Activated CD8-positive, alpha-beta memory T cell treated with anti-CD3 and anti-CD28 coated beads for 1 hour (primary cell): Measurements from ENCODE around the gene ATR.
"Not testable (repeated sequence)": the region's sequence is repeated elsewhere in the genome, so short reads cannot be mapped to it uniquely, and the experiment has no call there.

Source experiments
- DNase-seq, 2 donors: peaks; one replicate each; pipeline ENCODE4 v3.0.0-alpha.2; 2020; ENCODE audit warnings: low read depth in 1 of 2; ENCODE audit errors: extremely low read depth in 1 of 2

ATR gene

GRCh38 chr3:142595581-142595950 lies 17.0 kb upstream of the ATR start:
- no peak for DNase-seq

- DNase-seq = no peak
These were observed 16.6 kb upstream of the ATR start for GRCh38 chr3:142595141-142595540.

DNA sequence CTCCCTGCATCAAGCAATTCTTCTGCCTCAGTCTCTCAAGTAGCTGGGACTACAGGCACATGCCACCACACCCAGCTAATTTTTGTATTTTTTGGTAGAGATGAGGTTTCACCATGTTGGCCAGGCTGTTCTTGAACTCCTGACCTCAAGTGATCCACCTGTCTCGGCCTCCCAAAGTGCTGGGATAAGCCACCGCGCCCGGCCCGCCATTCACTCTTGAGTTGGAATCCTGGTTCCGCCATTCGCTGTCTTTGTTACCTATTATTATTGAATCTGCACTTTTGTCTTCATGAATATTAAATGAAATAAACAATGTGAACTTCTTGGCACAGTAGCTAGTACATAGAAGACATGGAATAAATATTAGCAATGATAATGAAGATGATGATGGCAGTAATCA lies 13.7 kb upstream of the ATR start:
- DNase-seq = not testable (repeated sequence)

DNA sequence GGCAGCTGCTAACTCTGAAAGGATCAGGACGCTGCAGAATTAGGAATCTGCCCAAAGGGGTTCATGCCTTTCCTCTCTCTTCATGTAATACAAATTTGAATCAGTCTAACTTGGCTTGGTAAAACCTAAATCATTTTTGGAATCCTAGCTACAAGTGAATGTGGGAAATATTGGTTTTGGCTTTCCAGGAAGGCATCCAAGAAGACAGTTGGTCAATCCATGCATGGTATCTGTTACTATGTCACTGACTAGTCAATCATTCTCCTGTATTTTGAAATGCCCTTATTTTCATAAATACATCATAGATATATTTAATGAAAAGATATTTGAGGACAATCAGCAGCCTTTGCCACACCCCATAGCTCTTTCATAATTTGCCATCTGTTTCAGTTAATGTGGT lies 10.2 kb upstream of the ATR start:
- no peak for DNase-seq

DNA sequence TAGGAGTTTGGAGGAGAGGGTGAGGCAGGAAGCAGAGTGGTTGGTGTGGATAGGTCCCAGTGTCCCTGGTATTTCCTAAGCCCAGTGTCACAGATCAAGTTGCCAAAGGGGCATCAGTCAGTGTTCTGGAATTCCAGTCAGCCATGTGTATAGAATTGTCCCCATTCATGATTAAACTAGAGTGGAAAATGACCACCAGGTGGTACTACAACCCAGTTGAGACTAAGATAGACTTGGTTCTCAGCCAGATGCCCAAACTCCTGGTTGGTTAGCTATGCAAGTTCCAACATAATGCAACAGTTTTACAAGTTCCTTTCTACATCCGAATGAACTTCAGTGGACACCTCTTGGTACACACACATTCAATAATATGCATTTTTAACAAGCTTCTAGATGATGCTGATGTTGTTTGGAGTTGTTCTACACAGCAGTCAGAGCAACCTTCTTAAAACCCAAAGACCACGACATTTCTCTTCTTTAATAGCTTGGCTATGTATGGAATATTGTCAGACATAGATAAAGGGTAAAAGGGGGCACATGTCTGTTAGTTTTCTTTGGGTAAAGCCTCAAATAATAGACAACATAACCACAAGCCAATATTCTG lies 8.4 kb upstream of the ATR start:
- DNase-seq = no peak

DNA sequence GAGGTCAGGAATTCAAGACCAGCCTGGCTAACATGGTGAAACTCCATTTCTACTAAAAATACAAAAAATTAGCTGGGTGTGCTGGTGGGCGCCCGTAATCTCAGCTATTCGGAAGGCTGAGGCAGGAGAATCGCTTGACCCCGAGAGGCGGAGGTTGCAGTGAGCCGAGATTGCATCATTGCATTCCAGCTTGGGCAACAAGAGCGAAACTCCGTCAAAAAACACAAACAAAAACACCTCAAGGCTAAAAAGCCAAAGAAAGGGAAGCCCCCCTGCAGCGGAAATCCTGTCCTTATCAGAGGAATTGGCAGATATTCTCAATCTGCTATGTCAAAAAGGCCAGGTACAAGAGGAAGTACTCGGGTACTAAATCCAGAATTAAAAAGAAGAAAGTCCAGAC lies 2.5 kb upstream of the ATR start:
- DNase-seq = not testable (repeated sequence)

DNA sequence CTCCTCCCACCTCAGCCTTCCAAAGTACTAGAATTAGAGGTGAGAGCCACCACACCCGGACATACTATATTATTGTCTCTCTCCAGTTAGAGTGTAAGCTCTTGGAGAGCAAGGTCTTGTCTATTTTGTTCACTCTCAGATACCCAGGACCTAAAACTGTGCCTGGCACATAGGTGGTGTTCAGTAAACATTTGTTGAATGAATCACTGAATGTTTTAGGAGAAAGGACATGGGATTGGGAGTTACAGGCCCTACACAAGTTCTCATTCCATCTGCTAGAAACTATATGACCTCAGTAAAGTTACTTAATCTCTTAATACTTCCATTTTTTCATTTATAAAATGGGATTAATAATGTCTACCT lies 1.5 kb upstream of the ATR start:
- DNase-seq = no peak

- no peak for DNase-seq
These were observed 721 bp downstream of the ATR start for GRCh38 chr3:142577696-142578328.

- DNase-seq = no peak
These were observed 1.7 kb downstream of the ATR start for GRCh38 chr3:142576792-142577191.

- no peak for DNase-seq
These were observed 3.9 kb downstream of the ATR start for GRCh38 chr3:142574665-142575064.

DNA sequence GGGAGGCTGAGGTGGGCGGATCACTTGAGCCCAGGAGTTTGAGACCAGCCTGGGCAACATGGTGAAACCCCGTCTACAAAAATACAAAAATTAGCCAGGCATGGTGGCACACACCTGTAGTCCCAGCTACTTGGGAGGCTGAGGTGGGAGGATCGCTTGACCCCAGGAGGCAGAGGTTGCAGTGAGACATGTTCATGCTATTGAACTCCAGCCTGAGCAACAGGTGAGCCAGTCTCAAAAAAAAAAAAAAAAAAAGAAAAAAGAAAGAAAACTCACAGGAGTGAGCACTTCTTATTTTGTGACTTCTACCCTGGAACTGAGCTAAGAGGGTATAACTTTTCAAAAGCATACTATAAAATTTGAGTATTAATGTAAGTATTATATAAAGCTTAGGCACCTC lies 4.3 kb downstream of the ATR start:
- DNase-seq = not testable (repeated sequence)

DNA sequence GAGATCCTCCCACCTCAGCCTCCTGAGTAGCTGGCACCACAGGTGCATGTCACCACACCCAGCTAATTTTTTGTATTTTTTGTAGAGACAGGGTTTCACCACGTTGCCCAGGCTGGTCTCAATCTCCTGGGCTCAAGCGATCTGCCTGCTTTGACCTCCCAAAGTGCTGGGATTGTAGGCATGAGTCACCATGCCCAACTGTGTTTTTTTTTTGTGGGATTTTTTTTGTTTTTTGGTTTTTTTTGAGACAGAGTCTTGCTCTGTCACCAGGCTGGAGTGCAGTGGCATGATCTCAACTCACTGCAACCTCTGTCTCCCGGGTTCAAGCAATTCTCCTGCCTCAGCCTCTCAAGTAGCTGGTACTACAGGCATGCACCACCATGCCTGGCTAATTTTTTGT lies 9.1 kb downstream of the ATR start:
- not testable (repeated sequence) for DNase-seq

GRCh38 chr3:142568393-142569017 lies 10.0 kb downstream of the ATR start:
- DNase-seq = no peak

DNA sequence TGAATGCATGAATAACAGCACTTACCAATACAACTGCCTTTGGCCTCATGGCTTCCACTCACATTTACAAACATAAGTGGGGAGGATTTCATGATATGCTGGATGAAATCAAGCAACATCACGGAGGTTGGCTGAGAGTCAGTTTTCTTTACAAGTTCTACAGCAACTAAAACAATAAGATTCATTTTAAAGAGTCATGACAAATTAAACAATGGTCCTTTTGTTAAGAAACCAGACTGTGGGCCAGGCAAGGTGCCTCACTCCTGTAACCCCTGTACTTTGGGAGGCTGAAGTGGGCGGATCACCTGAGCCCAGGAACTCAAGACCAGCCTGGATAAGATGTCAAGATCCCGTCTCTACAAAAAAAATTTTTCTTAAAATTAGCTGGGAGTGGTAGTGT lies 12.4 kb downstream of the ATR start:
- DNase-seq = no peak

DNA sequence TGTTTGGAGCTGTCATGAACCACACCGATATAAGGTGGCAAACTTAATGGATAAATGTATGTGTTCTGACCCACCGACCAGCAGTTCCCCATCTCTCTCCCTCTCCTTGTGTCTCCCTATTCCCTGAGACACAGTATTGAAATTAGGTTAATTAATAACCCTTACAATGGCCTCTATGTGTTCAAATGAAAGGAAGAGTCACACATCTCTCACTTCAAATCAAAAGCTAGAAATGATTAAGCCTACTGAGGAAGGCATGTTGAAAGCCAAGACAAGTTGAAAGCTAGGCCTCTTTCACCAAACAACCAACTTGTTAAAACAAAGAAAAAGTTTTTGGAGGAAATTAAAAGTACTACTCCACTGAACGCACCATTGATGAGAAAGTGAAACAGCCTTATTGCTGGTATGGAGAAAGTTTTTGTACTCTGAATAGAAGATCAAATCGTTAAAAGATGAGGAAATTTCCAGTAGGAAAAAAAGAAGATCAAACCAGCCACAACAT lies 15.0 kb downstream of the ATR start:
- DNase-seq = no peak

DNA sequence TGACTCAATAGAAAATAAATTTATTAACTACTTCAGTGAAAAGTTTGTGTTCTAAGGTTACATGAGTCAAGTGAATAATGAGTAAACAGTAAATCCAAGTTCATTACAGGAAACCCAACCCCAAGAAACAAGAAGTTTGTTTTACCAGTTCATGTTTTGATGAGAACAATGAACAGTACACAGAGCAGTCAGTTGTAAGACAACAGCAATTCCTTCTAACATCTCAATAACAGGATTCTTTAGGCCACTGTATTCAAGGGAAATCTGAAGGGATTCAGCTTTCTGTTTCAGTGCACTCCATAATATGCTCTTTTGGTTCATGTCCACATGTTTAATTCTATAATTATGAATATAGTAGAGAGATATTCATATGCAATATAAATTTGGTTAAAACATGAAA lies 18.4 kb downstream of the ATR start:
- no peak for DNase-seq

DNA sequence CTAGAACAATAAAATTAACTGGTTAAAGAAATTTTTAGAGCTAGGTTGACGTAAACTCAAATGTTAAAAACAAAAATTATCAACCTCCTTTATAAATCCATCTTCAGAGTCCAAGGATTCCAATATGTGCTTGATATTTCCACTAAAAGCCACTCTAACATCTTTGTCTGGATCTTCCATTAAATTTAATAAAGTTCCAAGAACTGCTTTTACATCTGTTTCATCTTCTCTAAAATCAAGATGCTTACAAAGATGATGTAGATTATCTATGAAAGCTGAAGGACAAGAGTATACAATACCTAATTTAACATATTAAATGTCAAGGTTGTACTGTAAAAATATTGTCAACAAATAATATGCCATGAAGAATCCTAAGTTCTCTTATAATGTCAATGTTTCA lies 24.8 kb downstream of the ATR start:
- DNase-seq = no peak

DNA sequence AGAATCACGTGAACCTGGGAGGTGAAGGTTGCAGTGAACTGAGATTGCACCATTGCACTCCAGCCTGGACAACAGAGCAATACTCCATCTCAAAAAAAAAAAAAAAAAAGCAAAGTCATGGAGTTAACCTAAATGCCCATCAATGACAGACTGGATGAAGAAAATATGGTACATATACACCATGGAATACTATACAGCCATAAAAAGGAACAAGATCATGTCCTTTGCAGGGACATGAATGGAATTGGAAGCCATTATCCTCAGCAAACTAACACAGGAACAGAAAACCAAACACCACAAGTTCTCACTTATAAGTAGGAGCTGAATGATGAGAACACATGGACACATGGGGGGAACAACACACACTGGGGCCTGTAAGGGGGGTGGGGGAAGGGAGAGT lies 26.0 kb downstream of the ATR start:
- DNase-seq = not testable (repeated sequence)

DNA sequence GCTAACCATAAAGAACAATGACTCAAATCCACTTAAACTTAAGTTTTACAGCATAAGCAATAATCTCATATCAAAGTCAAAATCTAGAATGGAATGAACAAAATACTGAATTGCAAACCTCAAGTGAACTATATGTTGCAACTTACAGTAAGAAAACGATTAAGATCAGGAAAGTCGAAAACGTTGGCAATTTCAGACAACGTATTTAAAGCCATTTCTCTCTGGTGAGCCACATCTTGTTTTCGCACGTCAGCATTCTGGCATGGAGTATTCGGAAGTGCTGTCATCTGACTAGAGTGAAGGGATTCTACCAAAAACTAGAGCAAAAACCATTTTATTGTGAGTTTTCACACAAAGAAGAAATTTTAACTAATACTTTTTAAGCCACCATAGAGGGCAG lies 28.5 kb downstream of the ATR start:
- DNase-seq = no peak

- no peak for DNase-seq
These were observed 35.2 kb downstream of the ATR start for GRCh38 chr3:142543307-142543706.

- no peak for DNase-seq
These were observed 36.5 kb downstream of the ATR start for GRCh38 chr3:142542054-142542453.

- DNase-seq = no peak
These were observed 42.0 kb downstream of the ATR start for GRCh38 chr3:142536519-142536918.

GRCh38 chr3:142534543-142534942 lies 44.0 kb downstream of the ATR start:
- no peak for DNase-seq
